Loucy (cell line): ENCODE data around the gene PCCA.

ENCODE experiments used
- EZH2phosphoT487 ChIP-seq: fragments of 200-600 bp; IDR thresholded peaks from 2 replicates; pipeline ENCODE4 v1.6.1; 2018; ENCODE audit warnings: antibody characterized with exemption, mild to moderate bottlenecking, moderate library complexity, borderline replicate concordance
- TF ChIP-seq, protein P1 (sequence below): fragments of 200-600 bp; sonication (generic); conservative IDR thresholded peaks from 2 replicates; pipeline ENCODE4 v1.5.1; 2014; ENCODE audit warnings: mild to moderate bottlenecking, antibody characterized with exemption, low read length

DNA sequence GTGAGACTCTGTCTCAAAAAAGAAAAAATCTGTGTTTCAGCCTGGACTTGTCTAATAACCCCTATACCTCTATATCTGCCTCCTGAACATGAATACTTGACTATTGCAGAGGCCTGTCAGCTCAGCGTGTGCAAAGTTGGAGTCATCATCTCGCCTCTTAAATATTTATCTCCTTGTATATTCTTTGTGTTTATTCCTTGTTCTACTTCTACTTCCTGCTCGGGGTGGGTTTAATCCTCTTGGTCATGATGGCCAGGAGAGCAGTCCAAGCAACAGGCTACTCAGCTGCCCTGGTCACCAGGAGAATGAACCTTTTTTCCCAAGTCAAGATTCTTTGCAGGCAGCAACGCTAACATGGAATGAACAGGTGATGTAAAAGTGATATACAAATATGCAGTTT, 119.1 kb downstream of the PCCA start:
- TF ChIP-seq, protein P1, sequence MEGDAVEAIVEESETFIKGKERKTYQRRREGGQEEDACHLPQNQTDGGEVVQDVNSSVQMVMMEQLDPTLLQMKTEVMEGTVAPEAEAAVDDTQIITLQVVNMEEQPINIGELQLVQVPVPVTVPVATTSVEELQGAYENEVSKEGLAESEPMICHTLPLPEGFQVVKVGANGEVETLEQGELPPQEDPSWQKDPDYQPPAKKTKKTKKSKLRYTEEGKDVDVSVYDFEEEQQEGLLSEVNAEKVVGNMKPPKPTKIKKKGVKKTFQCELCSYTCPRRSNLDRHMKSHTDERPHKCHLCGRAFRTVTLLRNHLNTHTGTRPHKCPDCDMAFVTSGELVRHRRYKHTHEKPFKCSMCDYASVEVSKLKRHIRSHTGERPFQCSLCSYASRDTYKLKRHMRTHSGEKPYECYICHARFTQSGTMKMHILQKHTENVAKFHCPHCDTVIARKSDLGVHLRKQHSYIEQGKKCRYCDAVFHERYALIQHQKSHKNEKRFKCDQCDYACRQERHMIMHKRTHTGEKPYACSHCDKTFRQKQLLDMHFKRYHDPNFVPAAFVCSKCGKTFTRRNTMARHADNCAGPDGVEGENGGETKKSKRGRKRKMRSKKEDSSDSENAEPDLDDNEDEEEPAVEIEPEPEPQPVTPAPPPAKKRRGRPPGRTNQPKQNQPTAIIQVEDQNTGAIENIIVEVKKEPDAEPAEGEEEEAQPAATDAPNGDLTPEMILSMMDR: no peak
- TF ChIP-seq EZH2phosphoT487: no peak
